Hematopoietic multipotent progenitor cell (in vitro differentiated cells): ENCODE measurements around the gene ALX4. TPM values are rescaled to one million over a fixed set of nuclear protein-coding genes. Genes with fewer than 3 reads are reported as not detected.

ENCODE experiments used
- DNase-seq, 3 donors: peaks; one replicate each; pipeline ENCODE4 v3.0.0-alpha.2; 2011 to 2015; ENCODE audit warnings: low read depth in 2 of 3, low spot score in 2 of 3
- total RNA-seq: library from RNA; depleted of rRNA; stranded (reverse); fragments of >200 nt; gene quantifications from one replicate; pipeline ENCODE4 v1.2.3, GENCODE V29; 2012

ALX4 gene
- total RNA-seq, 1 donor, result not detected

GRCh38 chr11:44335919-44336318, 26.0 kb upstream of the ALX4 start:
- no peak for DNase-seq

- DNase-seq, result no peak
Measured at GRCh38 chr11:44335052-44335760, 25.3 kb upstream of the ALX4 start.

GRCh38 chr11:44334356-44335004, 24.5 kb upstream of the ALX4 start:
- no peak for DNase-seq

- no peak for DNase-seq
Measured at GRCh38 chr11:44333271-44334218, 23.6 kb upstream of the ALX4 start.

GRCh38 chr11:44332665-44333064, 22.7 kb upstream of the ALX4 start:
- no peak for DNase-seq

GRCh38 chr11:44329472-44330230, 19.7 kb upstream of the ALX4 start:
- DNase-seq, result no peak

GRCh38 chr11:44328138-44328660, 18.3 kb upstream of the ALX4 start:
- DNase-seq, result no peak

GRCh38 chr11:44327730-44328129, 17.8 kb upstream of the ALX4 start:
- DNase-seq, result no peak

GRCh38 chr11:44326615-44327475, 16.9 kb upstream of the ALX4 start:
- no peak for DNase-seq

GRCh38 chr11:44325698-44326097, 15.8 kb upstream of the ALX4 start:
- DNase-seq, result no peak

- DNase-seq, result no peak
Measured at GRCh38 chr11:44324749-44325525, 15.0 kb upstream of the ALX4 start.

- no peak for DNase-seq
Measured at GRCh38 chr11:44324222-44324621, 14.3 kb upstream of the ALX4 start.

GRCh38 chr11:44322243-44322642, 12.3 kb upstream of the ALX4 start:
- DNase-seq, result no peak

GRCh38 chr11:44321059-44321458, 11.1 kb upstream of the ALX4 start:
- DNase-seq, result no peak

- DNase-seq, result no peak
Measured at GRCh38 chr11:44320289-44320973, 10.5 kb upstream of the ALX4 start.

- no peak for DNase-seq
Measured at GRCh38 chr11:44319552-44320288, 9.8 kb upstream of the ALX4 start.

GRCh38 chr11:44319170-44319551, 9.2 kb upstream of the ALX4 start:
- no peak for DNase-seq
